GM19372 (cell line): ENCODE results near the gene ARFIP2.

Experiments used
- ATAC-seq: cut with Tn5 transposase; IDR thresholded peaks from one replicate; pipeline ENCODE4 v1.9.1; 2021; ENCODE audit warnings: mild to moderate bottlenecking, low read depth, moderate library complexity; ENCODE audit not compliant: unreplicated experiment

ARFIP2 gene

DNA sequence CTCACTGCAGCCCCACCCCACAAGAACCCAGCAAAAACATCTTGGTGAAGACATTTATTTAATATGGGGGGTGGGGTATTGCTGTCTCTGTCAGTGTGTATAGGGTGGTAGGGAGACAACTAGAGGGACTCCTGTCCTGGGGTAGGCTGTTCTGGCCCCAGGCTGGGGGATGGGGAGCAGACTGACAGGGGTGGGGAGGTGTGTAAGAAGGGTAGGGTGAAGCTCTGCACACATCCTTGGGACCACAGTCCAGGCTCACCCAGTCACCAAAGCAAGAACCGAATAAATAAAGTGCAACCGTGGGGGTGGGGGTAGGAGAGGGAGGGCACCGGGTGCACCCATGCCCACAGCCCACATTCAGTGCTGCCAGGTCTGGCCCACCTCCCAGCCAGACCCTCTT is 32.6 kb downstream of the ARFIP2 start:
- ATAC-seq, result no peak

DNA sequence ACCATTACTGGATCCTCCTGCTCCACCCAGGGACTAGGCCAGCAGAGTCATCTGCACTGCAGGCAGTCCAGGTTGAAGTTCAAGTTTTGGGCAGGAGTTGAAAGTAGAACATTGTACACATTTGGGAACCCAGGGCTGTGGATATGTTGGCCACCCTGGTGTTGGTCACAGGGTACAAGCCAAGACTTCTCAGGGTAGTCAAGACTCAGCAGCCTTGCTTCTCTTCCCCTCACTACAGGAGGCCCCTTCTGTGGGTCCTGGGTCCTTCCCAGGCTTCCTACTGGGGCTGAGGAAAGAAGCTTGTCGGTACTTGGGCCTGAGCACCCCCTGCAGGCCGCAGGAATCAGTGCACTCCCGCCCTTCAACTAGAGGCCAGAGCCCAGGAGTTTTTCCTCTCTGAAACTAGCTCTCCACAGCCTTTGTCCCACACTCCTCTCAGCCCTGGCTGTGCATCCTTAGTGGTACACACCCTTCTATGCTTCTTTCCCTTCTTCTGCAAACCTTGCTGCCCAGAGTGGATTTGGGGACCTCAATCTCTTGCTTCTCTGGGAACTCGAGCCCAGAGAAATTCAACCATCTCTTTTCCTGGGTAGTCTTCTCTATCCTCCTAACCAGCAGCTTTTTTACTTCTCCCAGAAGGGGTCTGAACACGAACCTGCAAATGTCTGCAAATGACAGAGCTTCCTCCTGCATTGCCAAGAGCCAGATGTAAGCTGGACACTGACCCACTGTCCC is 37.7 kb downstream of the ARFIP2 start:
- ATAC-seq, result peak; percentile 80

DNA sequence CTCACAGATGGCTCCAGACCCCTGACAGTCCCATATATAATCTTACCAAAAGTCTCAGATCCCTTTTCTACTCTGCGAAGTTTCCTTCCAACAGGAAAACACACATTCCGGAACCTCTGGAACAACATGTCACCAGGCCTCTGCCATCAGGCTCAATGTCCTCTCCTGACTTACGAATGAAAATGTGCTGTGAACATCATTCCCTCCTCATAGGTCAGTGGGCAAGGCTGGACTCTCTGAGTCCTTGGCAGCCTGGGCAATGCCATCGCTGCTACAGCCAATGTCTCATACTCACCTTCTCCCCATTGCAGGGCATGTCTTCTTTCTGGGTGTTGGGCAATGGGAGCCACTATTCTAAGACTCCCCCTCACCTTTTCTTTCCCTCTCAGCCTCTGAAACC is 38.7 kb downstream of the ARFIP2 start:
- ATAC-seq, result no peak

DNA sequence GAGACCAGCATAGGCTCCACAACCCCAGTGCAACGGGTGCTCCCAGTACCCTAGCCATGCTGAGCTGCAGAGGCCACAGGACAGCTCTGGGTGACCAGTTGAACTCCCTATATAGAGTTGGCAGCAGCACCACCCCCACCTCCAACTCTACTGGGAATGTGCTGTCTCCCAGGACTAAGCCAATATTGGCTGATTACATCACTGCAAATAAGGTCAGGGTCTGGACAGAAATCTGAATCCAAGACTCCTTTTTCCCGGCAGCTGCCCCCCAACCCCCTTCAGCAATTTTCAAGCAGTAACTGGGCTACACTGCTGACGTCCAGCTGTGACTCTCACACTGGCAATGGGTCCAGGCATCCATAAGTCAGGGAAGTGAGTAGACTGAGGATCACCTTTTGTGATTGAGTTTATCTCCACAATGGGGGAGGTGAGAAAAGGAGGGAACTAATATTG is 40.2 kb downstream of the ARFIP2 start, which contains the start of gene HPX:
HPX (minus strand) TSS at position 82 of the 453 bp plus-strand sequence; CDS start at position 58, 24 bp downstream.
- ATAC-seq, result no peak

DNA sequence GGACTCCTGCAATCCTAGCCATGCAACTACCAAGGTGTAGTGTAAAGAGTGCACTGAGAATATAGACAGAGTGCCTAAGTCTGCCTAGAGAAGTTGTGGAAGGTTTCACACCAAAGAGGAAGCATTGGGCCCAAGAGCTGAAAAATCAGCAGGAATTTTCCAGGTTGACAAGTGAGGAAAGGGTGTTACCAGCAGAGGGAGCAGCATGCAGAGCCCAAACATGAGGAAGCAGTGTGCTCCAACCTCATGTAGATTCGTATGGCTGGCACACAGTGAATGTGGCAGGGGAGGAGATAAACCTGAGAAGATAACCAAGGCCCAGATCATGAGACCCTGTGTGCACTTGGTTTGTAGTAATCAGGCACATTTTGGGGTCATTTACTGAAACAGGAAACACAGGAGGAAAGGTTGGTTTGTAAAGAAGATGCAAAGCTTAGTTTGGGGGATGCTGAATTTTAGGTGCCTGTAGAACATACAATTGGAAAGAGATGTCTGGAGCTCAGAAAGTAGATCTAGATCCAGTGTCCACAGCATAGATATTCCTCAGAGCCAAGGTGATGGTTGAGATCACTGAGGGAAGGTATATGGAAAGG is 42.1 kb downstream of the ARFIP2 start:
- ATAC-seq, result no peak

- no peak for ATAC-seq
These were observed 43.1 kb downstream of the ARFIP2 start for GRCh38 chr11:6437993-6438392.

GRCh38 chr11:6437423-6437822 is 43.7 kb downstream of the ARFIP2 start:
- no peak for ATAC-seq

- ATAC-seq, result no peak
These were observed 47.0 kb downstream of the ARFIP2 start for GRCh38 chr11:6433998-6434660.

DNA sequence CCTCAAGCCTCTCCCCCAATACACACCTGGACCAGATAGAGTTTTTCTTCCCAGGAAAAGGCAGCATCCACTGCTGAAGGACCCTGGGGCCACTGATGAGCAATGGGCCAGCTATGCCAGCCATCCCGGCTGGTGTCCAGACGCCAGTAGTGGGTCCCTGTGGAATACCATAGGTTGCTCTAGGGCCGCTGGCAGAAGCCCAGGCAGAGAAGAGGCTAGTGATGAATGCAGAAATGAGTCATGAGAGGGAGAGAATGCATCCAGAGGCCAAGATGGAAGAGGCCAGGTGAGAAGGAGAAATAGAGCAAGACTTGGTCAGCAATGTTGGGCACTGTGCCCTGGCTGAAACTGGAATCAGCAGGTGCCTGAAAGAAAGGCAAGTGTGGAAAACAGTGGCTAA is 49.3 kb downstream of the ARFIP2 start:
- ATAC-seq, result no peak

GRCh38 chr11:6427516-6427915 is 53.6 kb downstream of the ARFIP2 start:
- no peak for ATAC-seq
